Measurements from ENCODE around the gene RWDD4.

GRCh38 chr4:183617075-183617474 is 41.9 kb downstream of the RWDD4 start:
- no peak for TF ChIP-seq ZSCAN20 (CRISPR knock-in tag; IDR thresholded peaks at IDR 0.05)
- TF ChIP-seq CTCF (IDR thresholded peaks at IDR 0.05), result no peak
- TF ChIP-seq RNF2 (IDR thresholded peaks at IDR 0.05; ENCODE audit: borderline replicate concordance, low read depth), result no peak
- no peak for TF ChIP-seq RAD21 (conservative IDR thresholded peaks at IDR 0.05 in 1 of 2, IDR thresholded peaks at IDR 0.05 in 1 of 2)
- TF ChIP-seq JUN (IDR thresholded peaks at IDR 0.05), result no peak
